Stomach (tissue), 9 donors: ENCODE data around the gene FBXL15. TPM values are rescaled to one million over a fixed set of nuclear protein-coding genes. Genes with fewer than 3 reads are reported as not detected.

ENCODE experiments used
- DNase-seq, 2 donors: peaks; one replicate each; pipeline versions ENCODE4 v3.0.0 to v3.0.0-alpha.2; 2013 to 2019
- H3K27ac ChIP-seq, 5 donors: fragments of 200-600 bp in 4 of 5; sonication (generic) in 4 of 5; one replicate each; pipeline ENCODE4 v1.5.1; 2013 to 2019; ENCODE audit warnings: mild to moderate bottlenecking in 1 of 5, moderate library complexity in 1 of 5
- H3K27me3 ChIP-seq, 3 donors: fragments of 200-600 bp; sonication (generic); one replicate each; pipeline ENCODE4 v1.5.1; 2017 to 2019; ENCODE audit warnings: mixed run types in 1 of 3
- H3K36me3 ChIP-seq, 4 donors: fragments of 200-600 bp; sonication (generic); 1 replicate in 3 of 4; 2 replicates in 1 of 4; pipeline ENCODE4 v1.5.1; 2016 to 2019
- H3K4me1 ChIP-seq, 4 donors: fragments of 200-600 bp; sonication (generic); one replicate each; pipeline ENCODE4 v1.5.1; 2016 to 2019
- H3K4me3 ChIP-seq, 4 donors: fragments of 200-600 bp; sonication (generic) in 3 of 4; one replicate each; pipeline ENCODE4 v1.5.1; 2016 to 2019; ENCODE audit warnings: mild to moderate bottlenecking in 1 of 4
- H3K9me3 ChIP-seq, 4 donors: fragments of 200-600 bp; sonication (generic); one replicate each; pipeline ENCODE4 v1.5.1; 2016 to 2019
- EP300 ChIP-seq: sonication (generic); formaldehyde crosslinking; IDR thresholded peaks from one replicate; pipeline ENCODE4 v1.6.1; 2017; ENCODE audit warnings: antibody characterized with exemption
- POLR2A ChIP-seq, 4 donors: fragments of 450-650 bp; IDR thresholded peaks; one replicate each; pipeline ENCODE4 v1.6.1; 2016; ENCODE audit warnings: antibody characterized with exemption in 4 of 4, control low read depth in 2 of 4, mild to moderate bottlenecking in 1 of 4, moderate library complexity in 1 of 4
- POLR2AphosphoS5 ChIP-seq, 3 donors: sonication (generic); formaldehyde crosslinking; IDR thresholded peaks; one replicate each; pipeline ENCODE4 v1.6.1; 2016; ENCODE audit warnings: antibody characterized with exemption in 3 of 3
- WGBS, 5 donors: extraction: QIAGEN DNeasy Blood & Tissue Kit in 3 of 5; methylation state at CpG; one replicate each; pipeline versions ENCODE4 v1.1.5 to v1.1.7; 2013 to 2018; 5-methylcytosine and 5-hydroxymethylcytosine counted together
- intact Hi-C: fragments of 100-400 bp; cut with DNase I; formaldehyde crosslinking; loops from one replicate; pipeline ENCODE4 v1.15.1; 2023; ENCODE audit warnings: low total_unique reads
- polyA plus RNA-seq, 3 donors: library from polyadenylated mRNA; stranded (reverse); fragments of 200-250 nt; gene quantifications; one replicate each; pipeline ENCODE4 v1.2.3, GENCODE V29; 2013
- total RNA-seq, 5 donors: library from RNA; depleted of rRNA; stranded (reverse); fragments of >200 nt; gene quantifications; one replicate each; pipeline versions ENCODE4 v1.1.0 to v1.2.3, GENCODE V29; 2014 to 2016
- TF ChIP-seq, protein P1 (sequence below), 7 experiments: fragments of 450-650 bp in 4 of 7; fragments of 200-600 bp in 3 of 7; sonication (generic) in 3 of 7; IDR thresholded peaks; one replicate each; pipeline ENCODE4 v1.5.1; 2016 to 2019; ENCODE audit warnings: antibody characterized with exemption in 7 of 7, control low read depth in 2 of 7, mild to moderate bottlenecking in 1 of 7
- donor health status: healthy with polysubstance abuse.
- donor health status: Bipolar disorder and iron deficiency.
- donor health status: healthy.

Gene FBXL15
- total and polyA plus RNA-seq, 8 donors: 3.5 to 315 (median 19.8) TPM

DNA sequence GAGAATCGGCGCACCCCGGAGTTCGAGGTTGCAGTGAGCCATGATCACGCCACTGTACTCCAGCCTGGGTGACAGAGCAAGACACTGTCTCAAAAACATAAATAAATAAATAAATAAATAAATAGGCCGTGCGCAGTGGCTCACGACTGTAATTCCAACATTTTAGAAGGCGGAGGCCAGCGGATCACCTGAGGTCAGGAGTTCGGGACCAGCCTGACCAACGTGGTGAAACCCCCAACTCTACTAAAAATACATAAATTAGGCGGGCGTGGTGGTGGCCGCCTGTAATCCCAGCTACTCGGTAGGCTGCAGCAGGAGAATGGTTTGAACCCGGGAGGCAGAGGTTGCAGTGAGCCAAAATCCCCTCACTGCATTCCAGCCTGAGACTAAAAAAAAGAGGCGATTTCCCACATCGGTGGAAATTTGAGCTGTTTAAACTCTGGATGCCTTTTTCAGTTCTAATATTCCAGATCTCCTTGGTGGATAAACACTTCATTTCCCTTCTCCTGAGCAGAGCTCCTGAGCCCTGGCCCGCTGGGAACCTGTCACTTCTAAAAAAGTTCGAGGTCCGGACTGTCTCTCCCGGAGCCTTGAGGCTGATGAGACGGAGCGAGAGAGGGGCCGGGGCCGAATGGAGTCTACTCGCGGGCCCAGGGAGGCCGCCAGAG lies 27.1 kb upstream of the FBXL15 start:
- intact Hi-C loops: no loop called here
- no peaks in the 10 kb centered on the region for H3K27me3 ChIP-seq

DNA sequence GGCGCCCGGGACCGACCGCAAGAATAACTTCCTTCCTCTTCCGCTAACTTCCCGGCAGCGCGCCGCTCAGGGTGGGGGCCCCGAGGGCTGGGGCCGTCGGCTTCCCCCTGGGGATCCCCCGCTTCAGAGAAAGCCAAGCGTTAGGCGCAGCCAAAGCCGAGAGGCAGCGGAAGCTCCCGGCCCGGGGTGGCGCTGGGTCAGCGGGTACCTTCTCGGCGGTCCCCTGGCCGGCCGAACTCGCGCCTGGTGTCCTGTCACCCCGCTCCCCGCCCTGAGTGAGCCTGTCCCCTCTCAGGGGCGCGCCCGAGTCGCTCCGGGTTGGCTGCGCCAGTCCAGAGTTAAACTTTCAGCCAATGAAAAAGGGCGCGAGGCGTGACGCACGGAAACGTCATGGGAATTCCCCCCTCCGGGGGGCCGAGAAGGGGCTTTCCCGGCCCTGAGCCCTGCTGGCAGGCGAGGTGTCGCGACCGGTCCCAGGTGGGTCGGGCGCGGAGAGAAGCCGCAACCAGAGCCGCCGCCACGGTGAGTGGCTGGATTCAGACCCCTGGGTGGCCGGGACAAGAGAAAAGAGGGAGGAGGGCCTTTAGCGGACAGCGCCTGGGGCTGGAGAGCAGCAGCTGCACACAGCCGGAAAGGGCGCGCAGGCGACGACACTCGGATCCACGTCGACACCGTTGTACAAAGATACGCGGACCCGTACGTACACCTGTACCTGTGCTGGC lies 26.4 kb upstream of the FBXL15 start:
- Histone ChIP-seq H3K4me3 (peak overlapping the region; percentile 58 to 68 (median 62)), H3K4me1 (peaks cover 28 to 52% (median 44%) of the 10 kb centered on the region in 4 donors), H3K27ac (peak overlapping the region; percentile 96 to 99 (median 98)), H3K9me3 (no peaks in the 10 kb centered on the region), H3K27me3 (no peaks in the 10 kb centered on the region), H3K36me3 (peaks cover 0 to 23% (median 21%) of the 10 kb centered on the region in 4 donors)
- TF ChIP-seq EP300 (peak; percentile 59), POLR2A (IDR thresholded peaks at IDR 0.05) (peak in 2 of 4 donors; percentile 49 to 62), POLR2AphosphoS5 (IDR thresholded peaks at IDR 0.05) (peak in 2 of 3 donors; percentile 89 to 93)
- TF ChIP-seq, protein P1, sequence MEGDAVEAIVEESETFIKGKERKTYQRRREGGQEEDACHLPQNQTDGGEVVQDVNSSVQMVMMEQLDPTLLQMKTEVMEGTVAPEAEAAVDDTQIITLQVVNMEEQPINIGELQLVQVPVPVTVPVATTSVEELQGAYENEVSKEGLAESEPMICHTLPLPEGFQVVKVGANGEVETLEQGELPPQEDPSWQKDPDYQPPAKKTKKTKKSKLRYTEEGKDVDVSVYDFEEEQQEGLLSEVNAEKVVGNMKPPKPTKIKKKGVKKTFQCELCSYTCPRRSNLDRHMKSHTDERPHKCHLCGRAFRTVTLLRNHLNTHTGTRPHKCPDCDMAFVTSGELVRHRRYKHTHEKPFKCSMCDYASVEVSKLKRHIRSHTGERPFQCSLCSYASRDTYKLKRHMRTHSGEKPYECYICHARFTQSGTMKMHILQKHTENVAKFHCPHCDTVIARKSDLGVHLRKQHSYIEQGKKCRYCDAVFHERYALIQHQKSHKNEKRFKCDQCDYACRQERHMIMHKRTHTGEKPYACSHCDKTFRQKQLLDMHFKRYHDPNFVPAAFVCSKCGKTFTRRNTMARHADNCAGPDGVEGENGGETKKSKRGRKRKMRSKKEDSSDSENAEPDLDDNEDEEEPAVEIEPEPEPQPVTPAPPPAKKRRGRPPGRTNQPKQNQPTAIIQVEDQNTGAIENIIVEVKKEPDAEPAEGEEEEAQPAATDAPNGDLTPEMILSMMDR (IDR thresholded peaks at IDR 0.05): peak in 3 of 7 experiments; percentile 5 to 94 (median 92)
- WGBS, 5 donors: 0 to 1% (median 0%) methylated on average over 19 to 71 of the region's 71 CpGs
- DNase-seq: peak; percentile 96 to 97
- intact Hi-C loops: no loop called here

More for the DNA sequence above, 27.1 kb upstream of the FBXL15 start:
- Histone ChIP-seq H3K36me3 (peaks cover 0 to 21% (median 19%) of the 10 kb centered on the region in 4 donors), H3K9me3 (no peaks in the 10 kb centered on the region), H3K27ac (peak overlapping the region; percentile 96 to 99 (median 98)), H3K4me3 (peak overlapping the region; percentile 58 to 68 (median 62)), H3K4me1 (peaks cover 22 to 45% (median 37%) of the 10 kb centered on the region in 4 donors)
- 27 to 33% (median 29%) methylated on average over 24 to 30 of the region's 30 CpGs for WGBS, 5 donors
- TF ChIP-seq, protein P1 (IDR thresholded peaks at IDR 0.05): peak in 3 of 7 experiments; percentile 93 to 97 (median 94)
- TF ChIP-seq POLR2A (IDR thresholded peaks at IDR 0.05): no peak
- no peak for DNase-seq

DNA sequence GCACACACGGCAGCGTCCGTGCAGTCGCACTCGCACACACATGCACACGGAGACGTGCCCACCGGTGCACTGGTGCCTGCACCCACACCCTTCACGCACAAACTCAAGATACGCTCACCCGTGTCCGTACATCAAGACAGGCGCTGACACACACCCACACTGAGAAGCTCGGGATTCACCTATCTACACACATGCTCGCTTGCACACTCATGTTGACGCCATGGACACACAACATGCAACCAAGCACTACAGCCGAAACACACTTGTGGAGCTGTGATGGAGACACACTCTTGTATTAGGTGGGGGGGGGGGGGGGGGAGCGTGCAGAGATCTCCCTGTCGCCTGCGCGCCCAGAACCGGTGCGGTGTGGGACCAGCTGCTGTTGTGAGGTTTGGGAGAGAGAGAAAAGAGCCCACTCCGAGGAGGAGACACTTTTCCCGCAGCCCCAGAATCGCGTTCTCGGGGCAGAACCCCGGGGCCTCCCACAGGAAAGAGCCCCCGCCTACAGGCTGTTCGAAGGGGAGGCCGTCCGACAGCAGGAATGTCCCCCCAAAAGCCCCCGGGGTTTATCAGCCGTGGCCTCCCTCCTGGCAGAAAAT lies 25.7 kb upstream of the FBXL15 start:
- Histone ChIP-seq H3K9me3 (no peaks in the 10 kb centered on the region), H3K4me3 (peak overlapping the region; percentile 58 to 68 (median 62)), H3K27me3 (no peaks in the 10 kb centered on the region), H3K27ac (peak overlapping the region; percentile 96 to 99 (median 98)), H3K4me1 (peaks cover 31 to 58% (median 51%) of the 10 kb centered on the region in 4 donors), H3K36me3 (peaks cover 0 to 24% (median 21%) of the 10 kb centered on the region in 4 donors)
- 0 to 1% (median 0%) methylated on average over 21 to 35 of the region's 35 CpGs for WGBS, 5 donors
- peak in 1 of 2 donors; percentile 40 for DNase-seq
- intact Hi-C loops: no loop called here
- TF ChIP-seq, protein P1 (IDR thresholded peaks at IDR 0.05): no peak
- TF ChIP-seq POLR2A (IDR thresholded peaks at IDR 0.05) (no peak), EP300 (no peak), POLR2AphosphoS5 (IDR thresholded peaks at IDR 0.05) (no peak)
